Measurements from ENCODE around the gene TRPM7.

The TRPM7 gene

DNA sequence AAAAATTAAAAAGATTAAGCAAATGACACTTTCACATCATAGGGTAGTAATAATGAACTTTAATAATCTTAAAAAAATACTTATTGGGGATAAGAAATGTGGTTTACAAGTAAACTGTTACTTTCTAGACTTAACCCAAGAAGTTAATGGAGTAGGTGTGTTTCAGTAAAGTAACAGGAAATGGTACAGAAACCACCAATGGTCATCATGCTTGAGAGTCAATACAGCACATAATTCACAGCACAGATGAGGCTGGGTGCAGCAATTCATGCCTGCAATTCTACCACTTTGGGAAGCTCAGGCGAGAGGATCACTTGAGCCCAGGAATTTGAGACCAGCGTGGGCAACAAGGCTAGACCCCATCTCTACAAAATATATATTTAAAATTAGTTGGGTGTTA is 128.6 kb downstream of the TRPM7 start:
- no peak for DNase-seq

GRCh38 chr15:50556642-50557371 is 129.8 kb downstream of the TRPM7 start:
- no peak for DNase-seq

- DNase-seq = no peak
Measured at GRCh38 chr15:50552238-50552637, 134.4 kb downstream of the TRPM7 start.

GRCh38 chr15:50549326-50549725 is 137.3 kb downstream of the TRPM7 start:
- no peak for DNase-seq

DNA sequence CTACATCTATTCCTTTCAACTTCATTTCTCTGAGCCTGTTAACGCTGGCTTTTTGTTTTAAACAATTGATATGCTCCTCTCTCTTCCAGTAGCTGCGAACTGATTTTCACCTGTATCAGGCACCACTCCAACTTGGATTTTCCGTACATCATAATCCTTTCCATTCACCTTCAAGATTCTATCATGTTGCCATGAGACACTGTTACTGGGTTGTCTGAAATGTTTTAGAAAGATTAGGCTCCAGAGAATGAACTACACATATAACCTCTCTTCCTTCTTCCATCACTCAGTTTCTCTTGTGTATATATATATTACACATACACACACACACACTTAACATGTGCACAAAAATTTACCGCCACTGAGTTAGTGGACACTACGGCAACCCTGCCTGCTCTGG is 140.0 kb downstream of the TRPM7 start, which contains the start of gene USP50:
TSS of gene USP50 (minus strand) at position 101 of the 400 bp plus-strand sequence. CDS start 141 bp downstream, outside the sequence.
- no peak for DNase-seq

DNA sequence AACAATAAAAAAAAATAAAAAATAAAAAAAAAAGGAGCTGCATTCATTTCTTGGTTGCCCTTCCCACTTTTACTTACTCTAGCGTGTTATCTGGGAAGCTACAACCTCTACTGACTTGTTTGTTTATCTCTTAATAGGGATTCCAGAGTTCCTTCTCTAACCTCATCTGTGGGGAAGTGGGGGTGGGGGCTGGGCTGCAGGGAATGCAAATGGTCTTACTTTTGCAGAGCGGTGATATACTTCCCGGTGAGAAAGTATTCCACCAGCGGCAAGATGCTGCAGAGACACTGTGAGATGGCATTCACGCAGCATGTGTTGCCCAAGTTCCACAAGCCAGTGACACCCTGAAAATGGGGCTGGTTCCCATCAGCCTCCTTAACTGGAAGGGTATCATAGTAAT is 142.2 kb downstream of the TRPM7 start:
- no peak for DNase-seq

GRCh38 chr15:50543556-50543955 is 143.0 kb downstream of the TRPM7 start:
- DNase-seq = no peak

- no peak for DNase-seq
Measured at GRCh38 chr15:50542887-50543210, 143.7 kb downstream of the TRPM7 start.

DNA sequence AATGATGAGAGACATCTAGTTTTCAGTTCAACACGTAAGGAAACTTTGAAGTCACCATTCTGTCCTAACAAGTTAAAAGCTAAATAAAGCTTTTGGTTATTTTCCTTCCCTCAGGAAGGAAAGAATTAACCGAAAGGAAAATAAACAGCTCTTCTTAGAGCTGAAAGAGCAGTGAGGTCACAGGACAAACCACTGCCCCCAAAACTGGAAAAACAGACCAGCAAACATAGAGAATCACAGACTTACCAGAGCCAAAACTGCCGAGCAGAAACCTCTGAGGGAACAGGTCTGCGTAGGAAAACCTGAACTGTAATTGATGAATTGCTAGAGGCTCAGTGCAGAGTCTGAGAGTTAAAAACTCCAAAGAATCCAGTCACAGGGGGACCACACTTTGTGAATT is 154.8 kb downstream of the TRPM7 start:
- no peak for DNase-seq

- DNase-seq = no peak
Measured at GRCh38 chr15:50531163-50531562, 155.4 kb downstream of the TRPM7 start.

GRCh38 chr15:50523851-50524251 is 162.7 kb downstream of the TRPM7 start:
- DNase-seq = no peak

DNA sequence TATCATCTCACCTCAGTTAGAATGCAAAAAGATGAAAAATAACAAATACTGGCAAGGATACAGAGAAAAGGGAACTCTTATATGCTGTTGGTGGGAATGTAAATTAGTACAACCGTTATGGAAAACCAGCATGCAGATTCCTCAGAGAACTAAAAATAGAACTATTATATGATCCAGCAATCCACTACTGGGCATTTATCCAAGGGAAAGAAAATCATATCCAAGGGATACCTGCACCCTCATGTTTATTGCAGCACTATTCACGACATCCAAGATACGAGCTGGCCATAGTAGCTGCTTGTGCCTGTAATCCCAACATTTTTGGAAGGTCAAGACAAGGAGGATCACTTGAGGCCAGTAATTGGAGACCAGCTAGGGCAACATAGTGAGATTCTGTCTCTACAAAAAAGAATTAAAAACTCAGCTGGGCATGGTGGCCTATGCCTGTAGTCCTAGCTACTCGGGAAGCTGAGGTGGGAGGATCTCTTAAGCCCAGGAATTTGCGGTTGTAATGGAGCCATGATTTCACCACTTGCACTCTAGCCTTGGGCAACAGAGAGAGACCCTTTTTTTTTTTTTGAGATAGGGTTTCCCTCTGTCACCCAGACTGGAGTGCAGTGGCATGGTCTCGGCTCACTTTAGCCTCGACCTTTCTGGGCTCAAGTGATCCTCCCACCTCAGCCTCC is 166.7 kb downstream of the TRPM7 start:
- no peak for DNase-seq

DNA sequence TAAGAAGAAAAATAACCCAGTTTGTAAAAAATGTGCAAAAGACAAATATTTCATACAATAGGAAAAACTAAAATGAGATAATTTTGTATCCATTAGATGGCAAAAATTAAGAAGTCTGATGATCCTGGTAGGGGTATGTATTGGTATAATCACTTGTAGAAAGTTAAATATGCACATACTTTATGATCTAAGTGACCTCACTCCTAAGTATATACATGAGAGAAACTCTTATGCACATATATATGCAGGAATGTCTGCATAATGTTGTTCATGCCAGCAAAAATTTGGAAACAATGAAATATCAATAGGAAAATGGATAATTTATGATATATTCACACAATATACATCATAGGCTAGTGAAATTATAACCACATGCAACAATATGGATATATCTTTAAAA is 173.6 kb downstream of the TRPM7 start:
- DNase-seq = no peak

All from NCI-H526 treated with DMSO at 0.1 percent for 48 hours (cell line).